Astrocyte (in vitro differentiated cells and primary cell): ENCODE results near the gene SPO11.
"Not testable (repeated sequence)": the region's sequence is repeated elsewhere in the genome, so short reads cannot be mapped to it uniquely, and the experiment has no call there.

Experiments
- EZH2 ChIP-seq: IDR thresholded peaks from 2 replicates; pipeline ENCODE4 v1.6.1; 2012; ENCODE audit warnings: mild to moderate bottlenecking, low read length, inconsistent platforms; ENCODE audit not compliant: insufficient read depth
- TF ChIP-seq, protein P1 (sequence below): IDR thresholded peaks from 2 replicates; pipeline ENCODE4 v1.5.1; 2011; ENCODE audit warnings: low read depth, mild to moderate bottlenecking, inconsistent platforms, low read length, moderate library complexity; ENCODE audit not compliant: insufficient read depth

DNA sequence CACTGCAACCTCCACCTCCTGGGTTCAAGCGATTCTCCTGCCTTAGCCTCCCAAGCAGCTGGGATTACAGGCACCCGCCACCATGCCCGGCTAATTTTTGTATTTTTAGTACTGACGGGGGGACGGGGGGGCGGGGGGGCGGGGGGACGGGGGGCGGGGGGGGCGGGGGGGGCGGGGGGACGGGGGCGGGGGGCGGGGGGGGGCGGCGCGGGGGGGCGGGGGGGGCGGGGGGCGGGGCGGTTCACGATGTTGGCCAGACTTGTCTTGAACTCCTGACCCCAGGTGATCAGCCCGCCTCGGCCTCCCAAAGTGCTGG is 21.1 kb downstream of the SPO11 start:
- TF ChIP-seq, protein P1, sequence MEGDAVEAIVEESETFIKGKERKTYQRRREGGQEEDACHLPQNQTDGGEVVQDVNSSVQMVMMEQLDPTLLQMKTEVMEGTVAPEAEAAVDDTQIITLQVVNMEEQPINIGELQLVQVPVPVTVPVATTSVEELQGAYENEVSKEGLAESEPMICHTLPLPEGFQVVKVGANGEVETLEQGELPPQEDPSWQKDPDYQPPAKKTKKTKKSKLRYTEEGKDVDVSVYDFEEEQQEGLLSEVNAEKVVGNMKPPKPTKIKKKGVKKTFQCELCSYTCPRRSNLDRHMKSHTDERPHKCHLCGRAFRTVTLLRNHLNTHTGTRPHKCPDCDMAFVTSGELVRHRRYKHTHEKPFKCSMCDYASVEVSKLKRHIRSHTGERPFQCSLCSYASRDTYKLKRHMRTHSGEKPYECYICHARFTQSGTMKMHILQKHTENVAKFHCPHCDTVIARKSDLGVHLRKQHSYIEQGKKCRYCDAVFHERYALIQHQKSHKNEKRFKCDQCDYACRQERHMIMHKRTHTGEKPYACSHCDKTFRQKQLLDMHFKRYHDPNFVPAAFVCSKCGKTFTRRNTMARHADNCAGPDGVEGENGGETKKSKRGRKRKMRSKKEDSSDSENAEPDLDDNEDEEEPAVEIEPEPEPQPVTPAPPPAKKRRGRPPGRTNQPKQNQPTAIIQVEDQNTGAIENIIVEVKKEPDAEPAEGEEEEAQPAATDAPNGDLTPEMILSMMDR = not testable (repeated sequence)
- TF ChIP-seq EZH2 = not testable (repeated sequence)
